Measurements from ENCODE around the gene TNIP1. TPM values are rescaled to one million over a fixed set of nuclear protein-coding genes. Genes with fewer than 3 reads are reported as not detected.

TNIP1 gene
- total RNA-seq, 1 donor from 2014 or later: 54.6 TPM

GRCh38 chr5:151038412-151038745, 42.5 kb downstream of the TNIP1 start:
- H3K36me3 ChIP-seq: peaks cover 69 to 80% of the 10 kb centered on the region in 2 donors
- no peaks in the 10 kb centered on the region for H3K27me3 ChIP-seq
- peak overlapping the region; percentile 69 to 78 for H3K27ac ChIP-seq
- H3K4me1 ChIP-seq: peaks cover 5 to 17% of the 10 kb centered on the region in 2 donors
- no peaks in the 10 kb centered on the region for H3K9me3 ChIP-seq
- peak overlapping the region in 1 of 2 donors; percentile 2 for H3K4me3 ChIP-seq
- intact Hi-C loops (cut with DNase I): no loop called here
- no peak for DNase-seq (ENCODE audit: low spot score in 2 of 2)
- no peak for TF ChIP-seq CTCF (IDR thresholded peaks at IDR 0.05)

- peak overlapping the region; percentile 69 to 78 for H3K27ac ChIP-seq
- intact Hi-C loops (cut with DNase I): no loop called here
- no peak for DNase-seq (ENCODE audit: low spot score in 2 of 2)
- no peaks in the 10 kb centered on the region for H3K27me3 ChIP-seq
- TF ChIP-seq CTCF (IDR thresholded peaks at IDR 0.05): no peak
- no peaks in the 10 kb centered on the region for H3K9me3 ChIP-seq
- H3K36me3 ChIP-seq: peaks cover 65 to 78% of the 10 kb centered on the region in 2 donors
- peak overlapping the region; percentile 2 to 8 for H3K4me3 ChIP-seq
- peaks cover 5 to 17% of the 10 kb centered on the region in 2 donors for H3K4me1 ChIP-seq
Observed at GRCh38 chr5:151037561-151038411, 43.0 kb downstream of the TNIP1 start.

GRCh38 chr5:151036556-151036955, 44.3 kb downstream of the TNIP1 start:
- Histone ChIP-seq H3K4me3 (no peak overlapping the region), H3K36me3 (peaks cover 53 to 76% of the 10 kb centered on the region in 2 donors), H3K4me1 (peaks cover 5 to 17% of the 10 kb centered on the region in 2 donors), H3K27me3 (no peaks in the 10 kb centered on the region), H3K9me3 (no peaks in the 10 kb centered on the region), H3K27ac (no peak overlapping the region)
- no peak for TF ChIP-seq CTCF (IDR thresholded peaks at IDR 0.05)
- intact Hi-C loops (cut with DNase I): no loop called here
- no peak for DNase-seq (ENCODE audit: low spot score in 2 of 2)

- no peak for TF ChIP-seq CTCF (IDR thresholded peaks at IDR 0.05)
- Histone ChIP-seq H3K36me3 (peaks cover 55 to 74% of the 10 kb centered on the region in 2 donors), H3K27me3 (no peaks in the 10 kb centered on the region), H3K4me1 (peaks cover 5 to 17% of the 10 kb centered on the region in 2 donors), H3K27ac (no peak overlapping the region), H3K4me3 (no peak overlapping the region), H3K9me3 (no peaks in the 10 kb centered on the region)
- intact Hi-C loops (cut with DNase I): no loop called here
- DNase-seq (ENCODE audit: low spot score in 2 of 2): no peak
Observed at GRCh38 chr5:151034422-151035379, 46.1 kb downstream of the TNIP1 start.

GRCh38 chr5:151033217-151033934, 47.5 kb downstream of the TNIP1 start:
- TF ChIP-seq CTCF (IDR thresholded peaks at IDR 0.05): no peak
- no peak overlapping the region for H3K27ac ChIP-seq
- no peaks in the 10 kb centered on the region for H3K9me3 ChIP-seq
- no peak for DNase-seq (ENCODE audit: low spot score in 2 of 2)
- intact Hi-C loops (cut with DNase I): no loop called here
- peaks cover 2 to 10% of the 10 kb centered on the region in 2 donors for H3K4me1 ChIP-seq
- peaks cover 61 to 72% of the 10 kb centered on the region in 2 donors for H3K36me3 ChIP-seq
- no peaks in the 10 kb centered on the region for H3K27me3 ChIP-seq
- no peak overlapping the region for H3K4me3 ChIP-seq
